B cell (primary cell): Measurements from ENCODE around the gene ZKSCAN7. TPM values are rescaled to one million over a fixed set of nuclear protein-coding genes. Genes with fewer than 3 reads are reported as not detected.

ENCODE experiments used
- ATAC-seq: fragments of 200-7000 bp; cut with Tn5 transposase; one replicate; pipeline ENCODE4 v1.10.0; 2021; ENCODE audit warnings: low read depth, mild to moderate bottlenecking, moderate number of reproducible peaks, moderate library complexity
- CTCF ChIA-PET: fragments of 350-600 bp; sonication (Branson Sonifier 250); formaldehyde crosslinking; loops from one replicate; lab custom pipeline; 2021; ENCODE audit warnings: antibody characterized with exemption, inconsistent platforms; lab: Charles Lee
- POLR2A ChIA-PET: fragments of 350-600 bp; sonication (Branson Sonifier 250); formaldehyde crosslinking; loops from one replicate; lab custom pipeline; 2021; ENCODE audit warnings: antibody characterized with exemption; lab: Charles Lee
- DNase-seq: peaks from one replicate; pipeline ENCODE4 v3.0.0; 2013
- H2AFZ ChIP-seq: 2 replicates; pipeline ENCODE4 v1.6.1; 2012; ENCODE audit warnings: mild to moderate bottlenecking, low read depth, low read length; ENCODE audit not compliant: insufficient read depth, poor library complexity, severe bottlenecking
- H3K27ac ChIP-seq, 2 donors: 1 replicate in 1 of 2; 2 replicates in 1 of 2; pipeline ENCODE4 v1.5.1; 2012 to 2013; ENCODE audit warnings: low read length in 2 of 2, mild to moderate bottlenecking in 2 of 2, moderate library complexity in 1 of 2
- H3K27me3 ChIP-seq, 4 experiments: fragments of 200-600 bp in 1 of 4; sonication (generic) in 1 of 4; replicated peaks in 1 of 4; 1 replicate in 2 of 4; 2 replicates in 2 of 4; pipeline versions ENCODE4 v1.6.1 to v1.7.0; 2013 to 2016; ENCODE audit warnings: low read length in 3 of 4, mild to moderate bottlenecking in 2 of 4, mixed read lengths in 1 of 4, moderate library complexity in 1 of 4; ENCODE audit not compliant: insufficient read depth in 4 of 4, control insufficient read depth in 3 of 4; ENCODE audit errors: control extremely low read depth in 1 of 4
- H3K36me3 ChIP-seq, 2 experiments: replicated peaks in 1 of 2; 1 replicate in 1 of 2; 2 replicates in 1 of 2; pipeline versions ENCODE4 v1.6.1 to v1.7.1; 2013; ENCODE audit warnings: low read length in 1 of 2; ENCODE audit not compliant: insufficient read depth in 2 of 2, control insufficient read depth in 1 of 2; ENCODE audit errors: control extremely low read depth in 1 of 2, extremely low read depth in 1 of 2
- H3K4me1 ChIP-seq, 2 donors: fragments of 200-600 bp in 1 of 2; sonication (generic) in 1 of 2; 1 replicate in 1 of 2; 2 replicates in 1 of 2; pipeline versions ENCODE4 v1.5.1 to v1.6.1; 2013 to 2017; ENCODE audit warnings: low read length in 2 of 2; ENCODE audit not compliant: control insufficient read depth in 2 of 2, insufficient read depth in 2 of 2
- H3K4me2 ChIP-seq: replicated peaks from 2 replicates; pipeline ENCODE3; 2012; ENCODE audit warnings: mild to moderate bottlenecking, low read depth, low read length; ENCODE audit not compliant: poor library complexity, severe bottlenecking
- H3K4me3 ChIP-seq, 5 experiments: fragments of 200-600 bp in 1 of 5; sonication (generic) in 1 of 5; 1 replicate in 3 of 5; 2 replicates in 2 of 5; pipeline versions ENCODE4 v1.5.1 to v1.7.0; 2011 to 2016; ENCODE audit warnings: low read length in 4 of 5, mild to moderate bottlenecking in 4 of 5, low read depth in 2 of 5, control low read depth in 1 of 5, moderate library complexity in 1 of 5; ENCODE audit not compliant: insufficient read depth in 1 of 5; ENCODE audit errors: control extremely low read depth in 1 of 5, extremely low read depth in 1 of 5
- H3K79me2 ChIP-seq: fragments of 200-600 bp; sonication (generic); one replicate; pipeline ENCODE4 v1.6.0; 2016; ENCODE audit warnings: low read length; ENCODE audit not compliant: control insufficient read depth, insufficient read depth
- H3K9ac ChIP-seq: fragments of 200-600 bp; sonication (generic); 2 replicates; pipeline ENCODE4 v1.6.1; 2017; ENCODE audit warnings: mild to moderate bottlenecking, low read length, moderate library complexity
- H3K9me3 ChIP-seq, 3 donors: one replicate each; pipeline versions ENCODE4 v1.6.1 to v1.7.1; 2013; ENCODE audit warnings: low read length in 2 of 3; ENCODE audit not compliant: control insufficient read depth in 2 of 3, insufficient read depth in 1 of 3; ENCODE audit errors: control extremely low read depth in 1 of 3
- H4K20me1 ChIP-seq: 2 replicates; pipeline ENCODE4 v1.6.0; 2012; ENCODE audit warnings: mild to moderate bottlenecking, low read length; ENCODE audit not compliant: insufficient read depth, control insufficient read depth, poor library complexity, severe bottlenecking
- H3K27ac Mint-ChIP-seq: one replicate; pipeline ENCODE4 v1.8.0; 2021; ENCODE audit warnings: mixed read lengths
- H3K27me3 Mint-ChIP-seq: one replicate; pipeline ENCODE4 v1.8.0; 2021; ENCODE audit warnings: mixed read lengths
- H3K4me1 Mint-ChIP-seq: one replicate; pipeline ENCODE4 v1.8.0; 2021; ENCODE audit warnings: mixed read lengths
- H3K4me3 Mint-ChIP-seq: one replicate; pipeline ENCODE4 v1.8.0; 2021; ENCODE audit warnings: mixed read lengths
- H3K9me3 Mint-ChIP-seq: one replicate; pipeline ENCODE4 v1.8.0; 2022; ENCODE audit warnings: mixed read lengths; ENCODE audit not compliant: insufficient read depth
- EZH2 ChIP-seq: IDR thresholded peaks from 2 replicates; pipeline ENCODE4 v1.6.1; 2012; ENCODE audit warnings: borderline replicate concordance, low read depth, mild to moderate bottlenecking, moderate library complexity, low read length; ENCODE audit not compliant: insufficient read depth, poor library complexity, severe bottlenecking
- WGBS: methylation state at CpG from one replicate; pipeline ENCODE4 v1.1.5; 2013; ENCODE audit warnings: missing lambda C conversion rate; ENCODE audit not compliant: insufficient coverage; 5-methylcytosine and 5-hydroxymethylcytosine counted together
- intact Hi-C: fragments of 100-400 bp; cut with micrococcal nuclease; formaldehyde crosslinking; loops from one replicate; pipeline ENCODE4 v1.10.0; 2022
- polyA plus RNA-seq: library from polyadenylated mRNA; depleted of rRNA; stranded (reverse); fragments of >200 nt; gene quantifications from 2 replicates; pipeline ENCODE4 v1.2.3, GENCODE V29; 2012
- total RNA-seq, 2 donors: library from RNA; stranded (reverse); fragments of 120-200 nt in 1 of 2; gene quantifications; 1 replicate in 1 of 2; 2 replicates in 1 of 2; pipeline versions ENCODE4 v1.2.3 to v1.2.4, GENCODE V29; 2013 to 2022
- TF ChIP-seq, protein P1 (sequence below): fragments of 200-600 bp; IDR thresholded peaks from one replicate; pipeline ENCODE4 v1.8.0; 2022; ENCODE audit warnings: antibody characterized with exemption, mild to moderate bottlenecking

ZKSCAN7 gene
- total and polyA plus RNA-seq, 2 donors (not counting 1 experiment from before 2014, with no cell fraction given): 3.4 to 8.5 TPM

DNA sequence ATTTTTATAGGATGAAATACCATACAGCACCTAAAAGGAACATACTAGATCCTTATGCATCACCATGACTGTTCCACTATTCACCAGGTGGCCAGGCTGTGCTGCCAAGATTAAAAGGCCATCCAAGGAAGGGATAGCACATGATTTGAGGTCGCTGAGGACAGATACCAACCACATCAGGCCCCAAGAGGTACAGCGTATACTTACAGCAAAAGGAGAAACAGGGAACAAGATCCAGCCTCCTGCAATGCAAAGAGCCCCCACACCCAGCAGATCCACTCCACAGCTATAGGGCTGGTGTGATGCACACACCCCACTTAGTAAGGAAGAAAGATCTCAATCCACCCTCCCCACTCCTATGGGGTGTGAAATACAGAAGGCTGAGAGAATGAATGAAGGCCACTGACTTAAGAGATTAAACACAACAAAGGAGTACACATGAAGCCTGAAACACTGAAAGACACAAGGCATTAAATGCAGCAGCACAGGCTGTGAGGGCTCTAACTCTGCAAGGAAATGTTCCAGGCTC is 45.5 kb upstream of the ZKSCAN7 start:
- WGBS: no CpG with 5 or more reads among the region's 2 CpGs
- Histone ChIP-seq H3K4me2 (peak overlapping the region; percentile 76), H3K27ac (peak overlapping the region; percentile 88 to 94), H2AFZ (peak overlapping the region; percentile 86), H3K4me3 (peak overlapping the region; percentile 74 to 95 (median 88)), H3K9me3 (peaks cover 0 to 9% (median 0%) of the 10 kb centered on the region in 3 donors), H3K27me3 (no peaks in the 10 kb centered on the region), H3K4me1 (peaks cover 19 to 25% of the 10 kb centered on the region in 2 donors), H3K36me3 (no peaks in the 10 kb centered on the region), H3K9ac (peak overlapping the region; percentile 94), H3K79me2 (peaks cover 61% of the 10 kb centered on the region), H4K20me1 (peaks cover 19% of the 10 kb centered on the region)
- ATAC-seq (no peak), DNase-seq (no peak)
- POLR2A ChIA-PET: interaction anchor here (2.9 kb wide), 1 partner anchor 31 kb away, joined by 11 read pairs; the partner anchor contains the start of gene ZNF445
- Mint-ChIP-seq H3K27ac (peak overlapping the region; percentile 97), H3K27me3 (no peaks in the 10 kb centered on the region), H3K4me1 (peaks cover 46% of the 10 kb centered on the region), H3K9me3 (no peaks in the 10 kb centered on the region), H3K4me3 (peak overlapping the region; percentile 90)
- intact Hi-C loops: loop anchor here (1.0 kb wide), 1 partner anchor 220 kb away; the partner anchor contains the start of gene ZNF501
- CTCF ChIA-PET: no interaction called here
- no peak for TF ChIP-seq EZH2
- TF ChIP-seq, protein P1, sequence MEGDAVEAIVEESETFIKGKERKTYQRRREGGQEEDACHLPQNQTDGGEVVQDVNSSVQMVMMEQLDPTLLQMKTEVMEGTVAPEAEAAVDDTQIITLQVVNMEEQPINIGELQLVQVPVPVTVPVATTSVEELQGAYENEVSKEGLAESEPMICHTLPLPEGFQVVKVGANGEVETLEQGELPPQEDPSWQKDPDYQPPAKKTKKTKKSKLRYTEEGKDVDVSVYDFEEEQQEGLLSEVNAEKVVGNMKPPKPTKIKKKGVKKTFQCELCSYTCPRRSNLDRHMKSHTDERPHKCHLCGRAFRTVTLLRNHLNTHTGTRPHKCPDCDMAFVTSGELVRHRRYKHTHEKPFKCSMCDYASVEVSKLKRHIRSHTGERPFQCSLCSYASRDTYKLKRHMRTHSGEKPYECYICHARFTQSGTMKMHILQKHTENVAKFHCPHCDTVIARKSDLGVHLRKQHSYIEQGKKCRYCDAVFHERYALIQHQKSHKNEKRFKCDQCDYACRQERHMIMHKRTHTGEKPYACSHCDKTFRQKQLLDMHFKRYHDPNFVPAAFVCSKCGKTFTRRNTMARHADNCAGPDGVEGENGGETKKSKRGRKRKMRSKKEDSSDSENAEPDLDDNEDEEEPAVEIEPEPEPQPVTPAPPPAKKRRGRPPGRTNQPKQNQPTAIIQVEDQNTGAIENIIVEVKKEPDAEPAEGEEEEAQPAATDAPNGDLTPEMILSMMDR: no peak

- WGBS: 0% methylated on average over 1 of the region's 6 CpGs
- H3K4me1 ChIP-seq: peaks cover 19 to 25% of the 10 kb centered on the region in 2 donors
- H3K79me2 ChIP-seq: peaks cover 58% of the 10 kb centered on the region
- H3K27ac Mint-ChIP-seq: peak overlapping the region; percentile 97
- H3K9ac ChIP-seq: peak overlapping the region; percentile 94
- H3K27ac ChIP-seq: peak overlapping the region; percentile 88 to 94
- H3K4me3 ChIP-seq: peak overlapping the region; percentile 74 to 95 (median 88)
- CTCF ChIA-PET: interaction anchor here (1.5 to 2.5 kb wide), 3 partner anchors 23 to 186 kb away, joined by 6 to 10 read pairs (median 7); partner anchors contain the start of gene ZNF445
- H3K9me3 ChIP-seq: peaks cover 0 to 5% (median 0%) of the 10 kb centered on the region in 3 donors
- peaks cover 46% of the 10 kb centered on the region for H3K4me1 Mint-ChIP-seq
- POLR2A ChIA-PET: interaction anchor here (1.1 to 2.9 kb wide), 3 partner anchors 32 to 172 kb away, joined by 4 to 11 read pairs (median 7); partner anchors contain the start of genes TCAIM, ZNF197 and ZNF445
- TF ChIP-seq, protein P1: no peak
- no peak for TF ChIP-seq EZH2
- no peaks in the 10 kb centered on the region for H3K27me3 Mint-ChIP-seq
- H3K4me3 Mint-ChIP-seq: peak overlapping the region; percentile 90
- H3K4me2 ChIP-seq: peak overlapping the region; percentile 76
- ATAC-seq (peak; percentile 32), DNase-seq (peak; percentile 73)
- H4K20me1 ChIP-seq: peaks cover 19% of the 10 kb centered on the region
- H3K36me3 ChIP-seq: no peaks in the 10 kb centered on the region
- no peaks in the 10 kb centered on the region for H3K9me3 Mint-ChIP-seq
- H2AFZ ChIP-seq: peak overlapping the region; percentile 86
- intact Hi-C loops: loop anchor here (1.0 to 5.0 kb wide), 8 partner anchors 33 to 467 kb away; partner anchors contain the start of genes EXOSC7, TCAIM, ZDHHC3 and ZKSCAN7
- H3K27me3 ChIP-seq: no peaks in the 10 kb centered on the region
These were observed 45.0 kb upstream of the ZKSCAN7 start for GRCh38 chr3:44510000-44510368.
